SK-N-MC (cell line): ENCODE measurements around the gene KDM1B.

Source experiments
- EZH2 ChIP-seq: fragments of 200-600 bp; sonication (generic); IDR thresholded peaks from one replicate; pipeline ENCODE4 v1.6.1; 2017; ENCODE audit warnings: antibody characterized with exemption
- FOXP2 ChIP-seq: optimal IDR thresholded peaks from 2 replicates; pipeline ENCODE3; 2011; ENCODE audit warnings: mild to moderate bottlenecking, moderate library complexity; ENCODE audit not compliant: insufficient read depth; ENCODE audit errors: extremely low read length, control extremely low read depth
- POLR2AphosphoS5 ChIP-seq: IDR thresholded peaks from 2 replicates; pipeline ENCODE4 v1.6.1; 2012; ENCODE audit warnings: mild to moderate bottlenecking, low read depth, low read length, borderline replicate concordance

DNA sequence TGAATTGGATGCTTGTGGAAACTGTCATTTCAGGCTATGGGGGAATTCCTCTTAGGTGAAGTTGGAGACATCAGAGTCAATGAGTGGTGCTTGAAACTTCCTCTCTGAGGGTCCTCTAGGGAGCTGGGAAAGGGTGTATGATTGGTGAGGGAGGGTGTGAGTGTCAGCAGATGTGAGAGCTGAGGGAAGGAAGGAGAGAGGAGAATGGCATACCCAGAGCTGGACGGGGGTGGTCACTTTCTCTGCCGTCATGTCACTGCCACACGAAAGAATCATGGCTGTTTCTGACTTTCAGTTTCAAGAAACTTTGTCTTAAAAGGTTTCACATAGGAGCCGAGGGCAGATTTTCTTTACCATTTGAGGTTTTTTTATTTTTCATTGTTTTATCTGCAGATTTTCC lies 58.8 kb downstream of the KDM1B start:
- TF ChIP-seq EZH2 (no peak), FOXP2 (no peak), POLR2AphosphoS5 (no peak)
